Karpas-422 (cell line): ENCODE data around the gene MRPL58. TPM values are rescaled to one million over a fixed set of nuclear protein-coding genes. Genes with fewer than 3 reads are reported as not detected.
"Not testable (repeated sequence)": the region's sequence is repeated elsewhere in the genome, so short reads cannot be mapped to it uniquely, and the experiment has no call there.

Experiments
- DNase-seq: peaks from one replicate; pipeline ENCODE4 v3.0.0-alpha.2; 2015
- H2AFZ ChIP-seq: fragments of 200-600 bp; sonication (generic); 2 replicates; pipeline ENCODE4 v1.6.1; 2014; ENCODE audit warnings: antibody characterized with exemption, low read length, mixed read lengths
- H3K27ac ChIP-seq: fragments of 200-600 bp; sonication (generic); 2 replicates; pipeline ENCODE4 v1.5.1; 2014; ENCODE audit warnings: mild to moderate bottlenecking, low read length, moderate library complexity
- H3K27me3 ChIP-seq: fragments of 200-600 bp; sonication (generic); 2 replicates; pipeline ENCODE4 v1.6.1; 2014; ENCODE audit warnings: low read length, mixed read lengths
- H3K36me3 ChIP-seq: fragments of 200-600 bp; sonication (generic); 2 replicates; pipeline ENCODE4 v1.6.1; 2014; ENCODE audit warnings: low read length, mixed read lengths; ENCODE audit not compliant: insufficient read depth
- H3K4me1 ChIP-seq: fragments of 200-600 bp; sonication (generic); 2 replicates; pipeline ENCODE4 v1.6.1; 2014; ENCODE audit warnings: mild to moderate bottlenecking, low read length, mixed read lengths
- H3K4me2 ChIP-seq: fragments of 200-600 bp; sonication (generic); 2 replicates; pipeline ENCODE4 v1.6.1; 2014; ENCODE audit warnings: low read length, low read depth, mild to moderate bottlenecking; ENCODE audit not compliant: poor library complexity, severe bottlenecking
- H3K4me3 ChIP-seq: fragments of 200-600 bp; sonication (generic); 2 replicates; pipeline ENCODE4 v1.5.1; 2014; ENCODE audit warnings: mild to moderate bottlenecking, antibody characterized with exemption, low read length, mixed read lengths
- H3K79me2 ChIP-seq: fragments of 200-600 bp; sonication (generic); 2 replicates; pipeline ENCODE4 v1.6.1; 2014; ENCODE audit warnings: mild to moderate bottlenecking, low read length, mixed read lengths
- H3K9ac ChIP-seq: fragments of 200-600 bp; sonication (generic); 2 replicates; pipeline ENCODE4 v1.6.0; 2014; ENCODE audit warnings: low read length
- H3K9me2 ChIP-seq: fragments of 200-600 bp; sonication (generic), shearing (Covaris generic); replicated peaks from 2 replicates; pipeline ENCODE4 v1.6.0; 2014; ENCODE audit warnings: mild to moderate bottlenecking, low read length, moderate library complexity; ENCODE audit not compliant: insufficient read depth
- H3K9me3 ChIP-seq: fragments of 300-700, 200-600 bp; sonication (generic); 2 replicates; pipeline ENCODE4 v1.6.1; 2014; ENCODE audit warnings: low read length, mixed read lengths
- H4K20me1 ChIP-seq: fragments of 200-600 bp; sonication (generic); 2 replicates; pipeline ENCODE4 v1.6.1; 2014; ENCODE audit warnings: mild to moderate bottlenecking, antibody characterized with exemption, low read length, low read depth; ENCODE audit not compliant: insufficient read depth
- total RNA-seq: library from RNA; depleted of rRNA; stranded (reverse); fragments of >200 nt; shearing (Covaris generic); gene quantifications from 2 replicates; pipeline ENCODE4 v1.2.3, GENCODE V29; 2014; ENCODE audit warnings: low replicate concordance; rRNA removed

Gene MRPL58
- total RNA-seq = 33.8 and 34.6 TPM in 2 replicates

GRCh38 chr17:75012346-75013091 lies at the start of gene MRPL58:
Gene MRPL58 (plus strand): TSS chr17:75012670. CDS start chr17:75012687, 17 bp downstream.
- peak within 1 kb of the TSS; percentile 82 for H3K4me2 ChIP-seq
- H3K4me1 ChIP-seq = peaks cover 18% of the 10 kb centered on the region
- H4K20me1 ChIP-seq = no peaks in the 10 kb centered on the region

GRCh38 chr17:74963656-74964055 lies 48.8 kb upstream of the MRPL58 start:
- Histone ChIP-seq H3K9ac (no peak overlapping the region), H4K20me1 (no peaks in the 10 kb centered on the region), H3K9me3 (no peaks in the 10 kb centered on the region), H3K4me2 (no peak overlapping the region), H2AFZ (no peak overlapping the region), H3K9me2 (no peaks in the 10 kb centered on the region), H3K27me3 (no peaks in the 10 kb centered on the region), H3K79me2 (no peaks in the 10 kb centered on the region), H3K27ac (no peak overlapping the region), H3K4me1 (peaks cover 7% of the 10 kb centered on the region), H3K4me3 (no peak overlapping the region), H3K36me3 (no peaks in the 10 kb centered on the region)
- DNase-seq = peak; percentile 51

More at GRCh38 chr17:75012346-75013091, at the start of gene MRPL58:
- 0 out of 2 replicates have a peak, but pooled peaks cover 5% of the 10 kb centered on the region for H3K36me3 ChIP-seq
- peak within 1 kb of the TSS; percentile 78 for H3K9ac ChIP-seq
- H3K4me3 ChIP-seq = peak within 1 kb of the TSS; percentile 76
- H3K27ac ChIP-seq = peak within 1 kb of the TSS; percentile 69
- no peaks in the 10 kb centered on the region for H3K9me3 ChIP-seq
- peaks cover 25% of the 10 kb centered on the region for H3K79me2 ChIP-seq
- no peaks in the 10 kb centered on the region for H3K27me3 ChIP-seq
- DNase-seq = peak; percentile 96
- H3K9me2 ChIP-seq = no peaks in the 10 kb centered on the region
- H2AFZ ChIP-seq = peak within 1 kb of the TSS; percentile 96

GRCh38 chr17:74964246-74964761 lies 48.2 kb upstream of the MRPL58 start:
- Histone ChIP-seq H3K4me3 (no peak overlapping the region), H3K9me2 (no peaks in the 10 kb centered on the region), H3K79me2 (no peaks in the 10 kb centered on the region), H3K4me2 (no peak overlapping the region), H2AFZ (no peak overlapping the region), H3K27me3 (no peaks in the 10 kb centered on the region), H3K9ac (no peak overlapping the region), H3K9me3 (no peaks in the 10 kb centered on the region), H3K36me3 (no peaks in the 10 kb centered on the region), H3K4me1 (peaks cover 7% of the 10 kb centered on the region), H4K20me1 (no peaks in the 10 kb centered on the region), H3K27ac (no peak overlapping the region)
- DNase-seq = no peak

DNA sequence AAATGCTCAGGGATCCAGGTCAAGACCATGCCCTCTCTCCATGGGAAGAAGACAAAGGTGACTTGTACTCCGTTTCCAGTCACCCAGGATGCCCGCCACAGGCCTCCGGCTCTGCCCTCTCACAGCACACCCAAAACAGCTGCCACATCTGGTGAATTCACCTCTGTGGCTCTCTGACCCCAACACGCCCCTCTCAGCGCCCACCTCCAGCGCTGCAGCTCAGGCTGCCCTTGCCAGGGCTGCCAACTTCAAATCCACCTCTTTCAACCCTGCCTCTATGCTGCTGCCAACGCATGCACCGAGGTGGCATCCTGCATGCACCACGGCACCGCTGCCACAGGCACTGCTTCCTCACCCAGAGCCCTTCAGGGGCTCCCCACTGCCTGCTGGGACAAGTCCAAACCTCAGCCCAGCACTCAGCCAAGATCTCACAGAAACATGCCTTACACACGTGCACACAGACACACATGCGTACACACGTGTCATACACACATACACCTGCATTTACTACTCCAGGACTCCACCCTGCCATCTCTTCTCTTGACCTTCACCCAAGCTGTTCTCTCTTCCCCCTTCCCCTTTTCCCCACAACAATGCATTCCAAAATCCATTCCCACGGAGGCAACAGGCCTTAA lies 47.4 kb upstream of the MRPL58 start:
- H3K27me3 ChIP-seq = no peaks in the 10 kb centered on the region
- no peak overlapping the region for H3K4me3 ChIP-seq
- H3K9me3 ChIP-seq = no peaks in the 10 kb centered on the region
- H3K9ac ChIP-seq = no peak overlapping the region
- no peak overlapping the region for H2AFZ ChIP-seq
- no peaks in the 10 kb centered on the region for H4K20me1 ChIP-seq
- no peak overlapping the region for H3K27ac ChIP-seq
- no peaks in the 10 kb centered on the region for H3K36me3 ChIP-seq
- no peak overlapping the region for H3K4me2 ChIP-seq
- peaks cover 7% of the 10 kb centered on the region for H3K4me1 ChIP-seq
- no peaks in the 10 kb centered on the region for H3K9me2 ChIP-seq
- no peaks in the 10 kb centered on the region for H3K79me2 ChIP-seq
- no peak for DNase-seq

DNA sequence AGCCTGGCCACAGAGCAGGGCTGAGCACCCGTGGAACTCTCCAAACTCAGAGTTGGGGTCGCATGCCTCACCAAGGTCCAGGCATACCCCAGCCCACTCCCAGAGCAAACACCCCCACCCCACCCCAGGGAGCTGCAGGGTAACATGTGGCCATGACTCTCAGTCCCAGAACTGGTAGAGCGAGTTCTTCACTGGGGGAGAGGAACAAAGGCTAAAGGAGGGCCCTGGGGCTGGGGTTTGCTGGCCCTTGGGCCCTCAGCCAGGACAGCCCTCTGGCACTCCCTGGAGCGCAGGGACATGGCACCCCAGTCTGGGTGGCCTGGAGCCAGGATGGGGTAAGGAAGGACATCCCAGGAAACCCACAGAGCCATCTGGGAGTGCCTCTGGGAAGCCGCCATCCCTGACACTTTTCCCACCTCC lies 44.1 kb upstream of the MRPL58 start:
- no peaks in the 10 kb centered on the region for H3K9me3 ChIP-seq
- H3K79me2 ChIP-seq = no peaks in the 10 kb centered on the region
- H3K36me3 ChIP-seq = no peaks in the 10 kb centered on the region
- no peak overlapping the region for H3K9ac ChIP-seq
- no peaks in the 10 kb centered on the region for H3K4me1 ChIP-seq
- H3K27ac ChIP-seq = no peak overlapping the region
- H2AFZ ChIP-seq = no peak overlapping the region
- no peaks in the 10 kb centered on the region for H4K20me1 ChIP-seq
- no peaks in the 10 kb centered on the region for H3K9me2 ChIP-seq
- H3K4me3 ChIP-seq = no peak overlapping the region
- no peaks in the 10 kb centered on the region for H3K27me3 ChIP-seq
- no peak for DNase-seq
- no peak overlapping the region for H3K4me2 ChIP-seq

- H4K20me1 ChIP-seq, H3K27ac ChIP-seq, H3K9me2 ChIP-seq, H3K4me2 ChIP-seq, H3K9me3 ChIP-seq, H3K4me1 ChIP-seq, H3K9ac ChIP-seq, H3K79me2 ChIP-seq, H3K36me3 ChIP-seq, H2AFZ ChIP-seq, H3K27me3 ChIP-seq, DNase-seq, H3K4me3 ChIP-seq: not testable (repeated sequence)
These were observed 43.0 kb upstream of the MRPL58 start for GRCh38 chr17:74969501-74969900.

DNA sequence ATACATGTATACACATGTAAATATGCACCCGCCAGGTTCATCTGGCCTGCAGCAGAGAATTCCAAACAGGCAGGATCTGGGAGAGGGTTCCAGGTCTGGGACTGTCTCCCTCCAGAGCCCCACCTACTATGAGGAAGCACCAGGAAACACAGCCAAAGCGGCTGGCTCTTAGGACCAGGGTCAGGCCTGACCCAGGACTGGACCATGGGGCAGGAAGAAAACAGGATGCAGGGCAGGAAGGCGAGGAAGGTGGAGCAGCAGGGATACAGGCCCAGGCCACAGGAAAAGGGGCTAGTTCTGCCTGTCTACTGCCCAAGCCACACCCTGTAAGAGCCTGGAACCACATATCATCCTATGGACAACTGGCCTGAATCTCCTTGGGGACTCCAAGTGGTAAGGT lies 42.1 kb upstream of the MRPL58 start:
- Histone ChIP-seq H3K9me2 (no peaks in the 10 kb centered on the region), H4K20me1 (no peaks in the 10 kb centered on the region), H3K4me1 (peaks cover 9% of the 10 kb centered on the region), H3K4me3 (no peak overlapping the region), H3K9ac (no peak overlapping the region), H3K36me3 (no peaks in the 10 kb centered on the region), H3K27me3 (no peaks in the 10 kb centered on the region), H3K79me2 (no peaks in the 10 kb centered on the region), H2AFZ (no peak overlapping the region), H3K9me3 (no peaks in the 10 kb centered on the region), H3K27ac (no peak overlapping the region), H3K4me2 (no peak overlapping the region)
- no peak for DNase-seq

GRCh38 chr17:74971069-74971841 lies 41.2 kb upstream of the MRPL58 start:
- H4K20me1 ChIP-seq = no peaks in the 10 kb centered on the region
- H3K4me2 ChIP-seq = no peak overlapping the region
- peaks cover 9% of the 10 kb centered on the region for H3K4me1 ChIP-seq
- no peaks in the 10 kb centered on the region for H3K9me3 ChIP-seq
- H3K36me3 ChIP-seq = no peaks in the 10 kb centered on the region
- H3K4me3 ChIP-seq = no peak overlapping the region
- no peaks in the 10 kb centered on the region for H3K9me2 ChIP-seq
- no peak overlapping the region for H3K9ac ChIP-seq
- H2AFZ ChIP-seq = no peak overlapping the region
- DNase-seq = no peak
- no peaks in the 10 kb centered on the region for H3K79me2 ChIP-seq
- no peak overlapping the region for H3K27ac ChIP-seq
- no peaks in the 10 kb centered on the region for H3K27me3 ChIP-seq
